ENCODE data around the gene SLC6A5.

DNA sequence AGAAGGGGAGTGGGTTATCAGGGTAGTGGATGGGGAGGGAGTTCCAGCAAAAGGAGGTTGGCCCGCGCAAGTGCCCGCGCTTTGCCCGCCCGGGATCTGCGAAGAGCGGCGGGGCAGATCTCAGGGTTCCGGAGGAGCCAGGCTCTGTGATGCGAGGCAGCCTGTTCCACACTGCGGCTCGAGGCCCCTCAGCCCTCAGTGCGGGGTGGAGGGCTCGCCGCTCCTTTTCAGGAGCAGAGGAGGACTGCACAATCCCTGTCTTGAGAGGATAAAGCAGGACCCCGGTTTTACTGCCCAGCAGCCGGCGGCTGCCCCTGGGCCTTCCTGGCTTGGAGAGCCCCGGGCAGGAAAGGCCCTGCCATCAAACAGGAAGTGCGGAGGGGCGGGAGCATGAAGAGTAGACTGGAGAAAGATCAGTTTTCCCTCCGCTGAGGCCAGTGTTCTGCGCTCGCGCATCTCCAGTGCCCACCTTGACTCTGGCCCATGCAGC is 6.2 kb downstream of the SLC6A5 start:
- TF ChIP-seq, protein P1, sequence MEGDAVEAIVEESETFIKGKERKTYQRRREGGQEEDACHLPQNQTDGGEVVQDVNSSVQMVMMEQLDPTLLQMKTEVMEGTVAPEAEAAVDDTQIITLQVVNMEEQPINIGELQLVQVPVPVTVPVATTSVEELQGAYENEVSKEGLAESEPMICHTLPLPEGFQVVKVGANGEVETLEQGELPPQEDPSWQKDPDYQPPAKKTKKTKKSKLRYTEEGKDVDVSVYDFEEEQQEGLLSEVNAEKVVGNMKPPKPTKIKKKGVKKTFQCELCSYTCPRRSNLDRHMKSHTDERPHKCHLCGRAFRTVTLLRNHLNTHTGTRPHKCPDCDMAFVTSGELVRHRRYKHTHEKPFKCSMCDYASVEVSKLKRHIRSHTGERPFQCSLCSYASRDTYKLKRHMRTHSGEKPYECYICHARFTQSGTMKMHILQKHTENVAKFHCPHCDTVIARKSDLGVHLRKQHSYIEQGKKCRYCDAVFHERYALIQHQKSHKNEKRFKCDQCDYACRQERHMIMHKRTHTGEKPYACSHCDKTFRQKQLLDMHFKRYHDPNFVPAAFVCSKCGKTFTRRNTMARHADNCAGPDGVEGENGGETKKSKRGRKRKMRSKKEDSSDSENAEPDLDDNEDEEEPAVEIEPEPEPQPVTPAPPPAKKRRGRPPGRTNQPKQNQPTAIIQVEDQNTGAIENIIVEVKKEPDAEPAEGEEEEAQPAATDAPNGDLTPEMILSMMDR (IDR thresholded peaks at IDR 0.05): no peak
- TF ChIP-seq POLR2A (IDR thresholded peaks at IDR 0.05): no peak

Data from tibial nerve (tissue), 3 donors.